GM19351 (cell line): Measurements from ENCODE around the gene KIR2DL3.
"Not testable (repeated sequence)": the region's sequence is repeated elsewhere in the genome, so short reads cannot be mapped to it uniquely, and the experiment has no call there.

Source experiments
- ATAC-seq: cut with Tn5 transposase; IDR thresholded peaks from one replicate; pipeline ENCODE4 v1.9.1; 2021; ENCODE audit warnings: mild to moderate bottlenecking, moderate library complexity; ENCODE audit not compliant: unreplicated experiment

The KIR2DL3 gene

DNA sequence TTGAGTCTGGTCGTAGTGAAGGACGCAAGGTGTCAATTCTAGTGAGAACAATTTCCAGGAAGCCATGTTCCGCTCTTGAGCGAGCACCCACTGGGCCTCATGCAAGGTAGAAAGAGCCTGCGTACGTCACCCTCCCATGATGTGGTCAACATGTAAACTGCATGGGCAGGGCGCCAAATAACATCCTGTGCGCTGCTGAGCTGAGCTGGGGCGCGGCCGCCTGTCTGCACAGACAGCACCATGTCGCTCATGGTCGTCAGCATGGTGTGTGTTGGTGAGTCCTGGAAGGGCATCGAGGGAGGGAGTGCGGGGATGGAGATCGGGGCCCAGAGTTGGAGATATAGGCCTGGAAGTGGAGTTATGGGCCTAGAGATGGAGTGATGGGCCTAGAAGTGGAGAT lies at the start of gene KIR2DL3:
Gene KIR2DL3, plus strand, starts transcription at position 208 of the 400 bp plus-strand sequence. Its CDS starts 33 bp downstream, at position 241.
- not testable (repeated sequence) for ATAC-seq

GRCh38 chr19:54691582-54692297 lies 46.6 kb upstream of the KIR2DL3 start:
- ATAC-seq, result no peak

DNA sequence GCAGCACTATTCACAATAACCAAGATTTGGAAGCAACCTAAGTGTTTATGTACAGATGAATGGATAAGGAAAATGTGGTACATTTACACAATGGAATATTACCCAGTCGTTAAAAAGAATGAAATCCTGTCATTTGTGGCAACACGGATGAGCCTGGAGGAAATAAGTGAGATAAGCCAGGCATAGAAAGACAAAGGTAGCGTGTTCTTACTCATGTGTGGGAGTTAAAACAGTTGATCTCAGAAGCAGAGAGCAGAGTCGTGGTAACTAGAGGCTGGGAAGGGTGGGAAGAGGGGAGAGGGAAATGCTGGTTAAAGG lies 46.1 kb upstream of the KIR2DL3 start:
- no peak for ATAC-seq

- ATAC-seq, result no peak
These were observed 43.7 kb upstream of the KIR2DL3 start for GRCh38 chr19:54694648-54695047.

DNA sequence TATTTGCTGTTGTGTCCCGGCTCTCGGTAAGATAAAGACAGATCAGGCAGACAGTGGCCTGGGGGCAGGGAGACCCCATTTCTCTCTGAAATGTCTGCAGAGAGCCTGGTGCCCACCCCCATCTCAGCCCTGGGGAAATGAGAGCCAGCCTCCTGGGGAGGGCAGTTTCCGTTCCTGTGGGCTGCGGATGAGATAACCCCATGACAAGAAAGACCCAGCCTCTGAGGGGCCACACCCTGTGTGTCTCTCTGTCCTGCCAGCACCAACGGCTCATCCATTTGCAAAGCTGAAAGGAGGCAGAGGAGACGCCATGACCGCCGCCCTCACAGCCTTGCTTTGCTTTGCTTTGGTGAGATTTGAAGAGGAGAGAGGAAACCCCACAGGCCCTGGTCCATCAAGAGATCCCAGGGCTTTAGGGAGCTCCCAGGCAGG lies 42.2 kb upstream of the KIR2DL3 start:
- no peak for ATAC-seq

DNA sequence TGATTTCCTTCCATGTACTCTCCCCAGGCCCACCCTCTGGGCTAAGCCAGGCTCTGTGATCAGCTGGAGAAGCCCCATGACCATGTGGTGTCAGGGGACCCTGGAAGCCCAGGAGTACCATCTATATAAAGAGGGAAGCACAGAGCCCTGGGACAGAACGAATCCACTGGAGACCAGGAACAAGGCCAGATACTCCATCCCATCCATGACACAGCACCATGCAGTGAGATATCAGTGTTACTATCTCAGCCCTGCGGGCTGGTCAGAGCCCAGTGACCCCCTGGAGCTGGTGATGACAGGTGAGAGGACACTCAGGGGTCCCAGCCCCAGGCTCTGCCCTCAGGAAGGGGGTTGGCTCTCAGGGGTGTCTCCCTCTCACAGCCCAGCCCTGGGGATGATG lies 41.5 kb upstream of the KIR2DL3 start:
- ATAC-seq, result no peak

- not testable (repeated sequence) for ATAC-seq
These were observed 40.6 kb upstream of the KIR2DL3 start for GRCh38 chr19:54697716-54698115.

GRCh38 chr19:54704928-54705327 lies 33.4 kb upstream of the KIR2DL3 start:
- no peak for ATAC-seq

GRCh38 chr19:54707962-54708361 lies 30.4 kb upstream of the KIR2DL3 start:
- no peak for ATAC-seq

DNA sequence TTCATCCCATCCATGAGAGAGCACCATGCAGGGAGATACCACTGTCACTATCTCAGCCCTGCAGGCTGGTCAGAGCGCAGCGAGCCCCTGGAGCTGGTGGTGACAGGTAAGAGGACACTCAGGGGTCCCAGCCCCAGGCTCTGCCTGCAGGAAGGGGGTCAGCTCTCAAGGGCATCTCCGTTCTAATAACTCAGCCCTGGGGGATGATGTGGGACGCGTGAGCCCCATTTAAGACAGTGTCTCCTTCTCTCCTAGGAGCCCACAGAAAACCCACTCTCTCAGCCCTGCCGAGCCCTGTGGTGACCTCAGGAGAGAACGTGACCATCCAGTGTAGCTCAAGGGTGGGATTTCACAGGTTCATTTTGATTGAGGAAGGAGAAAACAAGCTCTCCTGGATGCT lies 29.5 kb upstream of the KIR2DL3 start:
- no peak for ATAC-seq

- ATAC-seq, result no peak
These were observed 28.9 kb upstream of the KIR2DL3 start for GRCh38 chr19:54709212-54709948.

DNA sequence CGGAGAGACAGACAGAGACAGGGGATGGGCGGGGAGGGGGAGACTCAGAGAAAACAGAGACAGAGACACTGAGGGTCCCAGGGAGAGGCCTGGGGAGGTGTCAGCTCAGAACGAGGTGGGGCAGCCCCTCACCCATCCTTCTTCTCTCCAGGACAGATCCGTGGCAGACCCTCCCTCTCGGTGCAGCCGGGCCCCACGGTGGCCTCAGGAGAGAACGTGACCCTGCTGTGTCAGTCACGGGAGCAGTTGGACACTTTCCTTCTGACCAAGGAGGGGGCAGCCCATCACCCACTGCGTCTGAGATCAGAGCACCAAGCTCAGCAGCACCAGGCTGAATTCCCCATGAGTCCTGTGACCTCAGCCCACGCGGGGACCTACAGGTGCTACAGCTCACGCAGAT lies 28.4 kb upstream of the KIR2DL3 start:
- not testable (repeated sequence) for ATAC-seq

GRCh38 chr19:54724142-54724541 lies 14.2 kb upstream of the KIR2DL3 start, which contains the start of gene KIR3DL3:
KIR3DL3 (plus strand) TSS chr19:54724442; CDS start chr19:54724497, 55 bp downstream.
- ATAC-seq, result no peak

DNA sequence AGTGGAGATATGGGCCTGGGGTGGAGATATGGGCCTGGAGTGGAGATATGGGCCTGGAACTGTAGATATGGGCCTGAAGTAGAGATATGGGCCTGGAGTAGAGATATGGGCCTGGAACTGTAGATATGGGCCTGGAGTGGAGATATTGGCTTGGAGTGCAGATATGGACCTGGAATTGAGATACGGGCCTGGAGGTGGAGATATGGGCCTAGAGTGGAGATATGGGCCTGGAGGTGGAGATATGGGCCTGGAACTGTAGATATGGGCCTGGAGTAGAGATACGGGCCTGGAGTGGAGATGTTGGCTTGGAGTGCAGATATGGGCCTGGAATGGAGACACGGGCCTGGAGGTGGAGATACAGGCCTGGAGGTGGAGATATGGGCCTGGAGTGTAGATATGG lies 13.7 kb upstream of the KIR2DL3 start:
- ATAC-seq, result no peak

DNA sequence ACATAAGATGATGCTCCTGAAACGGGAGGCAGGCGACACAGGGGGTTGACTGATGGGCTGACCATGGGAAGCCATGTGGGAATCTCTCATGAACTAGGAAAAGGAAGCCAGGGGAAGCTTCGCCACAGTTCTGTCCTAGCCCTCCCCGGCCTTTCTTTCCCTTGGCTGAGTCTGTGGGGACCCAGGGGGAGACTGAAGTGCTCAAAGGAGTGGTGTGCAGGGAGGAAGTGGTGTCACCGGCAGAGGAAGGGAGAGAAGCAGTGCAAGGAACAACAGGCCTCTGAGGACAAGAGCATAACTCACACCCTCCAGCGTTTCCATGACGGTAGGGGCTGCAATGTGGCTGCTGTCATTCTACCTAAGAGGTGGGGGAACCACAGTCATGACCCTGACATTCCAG lies 13.0 kb upstream of the KIR2DL3 start:
- no peak for ATAC-seq

GRCh38 chr19:54727562-54727961 lies 10.8 kb upstream of the KIR2DL3 start:
- no peak for ATAC-seq

DNA sequence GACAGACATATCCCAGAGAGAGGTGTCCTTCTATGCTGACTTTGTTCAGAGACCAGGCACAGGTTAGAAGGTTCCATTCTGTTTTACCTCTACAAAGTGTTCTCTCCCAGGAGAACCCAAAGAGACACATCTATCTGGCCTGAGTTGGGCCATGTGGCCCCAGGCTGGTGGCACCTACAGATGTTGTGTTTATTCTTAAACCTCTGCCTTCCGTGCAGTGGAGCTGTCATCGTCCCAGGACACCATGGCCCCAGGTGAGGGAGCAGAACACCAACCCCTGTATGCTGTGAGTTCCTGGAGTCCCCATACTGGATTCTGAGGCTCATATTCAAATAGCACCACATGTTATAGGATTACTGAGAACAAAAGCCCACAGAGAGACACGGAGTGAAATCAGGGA lies 10.1 kb upstream of the KIR2DL3 start:
- no peak for ATAC-seq

DNA sequence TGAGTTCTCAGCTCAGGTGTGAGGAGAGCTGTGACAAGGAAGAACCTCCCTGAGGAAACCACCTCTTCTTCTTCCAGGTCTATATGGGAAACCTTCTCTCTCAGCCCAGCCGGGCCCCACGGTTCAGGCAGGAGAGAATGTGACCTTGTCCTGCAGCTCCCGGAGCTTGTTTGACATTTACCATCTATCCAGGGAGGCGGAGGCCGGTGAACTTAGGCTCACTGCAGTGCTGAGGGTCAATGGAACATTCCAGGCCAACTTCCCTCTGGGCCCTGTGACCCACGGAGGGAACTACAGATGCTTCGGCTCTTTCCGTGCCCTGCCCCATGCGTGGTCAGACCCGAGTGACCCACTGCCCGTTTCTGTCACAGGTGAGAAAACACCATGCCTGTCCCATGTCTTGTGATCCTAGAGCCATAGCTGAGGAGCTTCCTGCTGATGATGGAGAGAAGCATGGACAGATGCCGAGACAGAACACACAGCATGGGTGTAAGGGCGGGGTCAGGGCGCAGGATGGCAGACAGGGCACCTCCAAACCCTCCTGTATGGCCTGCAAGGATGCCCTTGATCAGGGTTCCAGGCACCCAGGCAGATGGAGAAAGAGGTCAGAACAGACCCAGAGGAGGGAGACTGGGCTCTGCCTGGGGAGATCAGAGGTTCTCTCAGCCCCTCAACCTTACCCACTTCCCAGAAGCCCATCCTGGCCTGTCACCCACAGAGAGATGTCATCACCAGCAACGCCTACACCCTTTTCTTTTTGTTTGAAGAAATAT lies 8.7 kb upstream of the KIR2DL3 start:
- ATAC-seq, result no peak

GRCh38 chr19:54731191-54731590 lies 7.1 kb upstream of the KIR2DL3 start:
- ATAC-seq, result no peak

DNA sequence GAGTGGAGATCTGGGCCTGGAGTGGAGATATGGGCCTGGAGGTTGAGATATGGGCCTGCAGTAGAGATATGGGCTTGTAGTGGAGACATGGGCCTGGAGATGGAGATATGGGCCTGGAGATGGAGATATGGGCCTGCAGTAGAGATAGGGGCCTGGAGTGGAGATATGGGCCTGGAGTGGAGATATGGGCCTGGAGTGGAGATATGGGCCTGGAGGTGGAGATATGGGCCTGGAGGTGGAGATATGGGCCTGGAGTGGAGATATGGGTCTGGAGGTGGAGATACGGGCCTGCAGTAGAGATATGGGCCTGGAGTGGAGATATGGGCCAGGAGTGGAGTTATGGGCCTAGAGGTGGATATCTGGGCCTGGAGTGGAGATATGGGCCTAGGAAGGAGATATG lies 402 bp downstream of the KIR2DL3 start:
- no peak for ATAC-seq

DNA sequence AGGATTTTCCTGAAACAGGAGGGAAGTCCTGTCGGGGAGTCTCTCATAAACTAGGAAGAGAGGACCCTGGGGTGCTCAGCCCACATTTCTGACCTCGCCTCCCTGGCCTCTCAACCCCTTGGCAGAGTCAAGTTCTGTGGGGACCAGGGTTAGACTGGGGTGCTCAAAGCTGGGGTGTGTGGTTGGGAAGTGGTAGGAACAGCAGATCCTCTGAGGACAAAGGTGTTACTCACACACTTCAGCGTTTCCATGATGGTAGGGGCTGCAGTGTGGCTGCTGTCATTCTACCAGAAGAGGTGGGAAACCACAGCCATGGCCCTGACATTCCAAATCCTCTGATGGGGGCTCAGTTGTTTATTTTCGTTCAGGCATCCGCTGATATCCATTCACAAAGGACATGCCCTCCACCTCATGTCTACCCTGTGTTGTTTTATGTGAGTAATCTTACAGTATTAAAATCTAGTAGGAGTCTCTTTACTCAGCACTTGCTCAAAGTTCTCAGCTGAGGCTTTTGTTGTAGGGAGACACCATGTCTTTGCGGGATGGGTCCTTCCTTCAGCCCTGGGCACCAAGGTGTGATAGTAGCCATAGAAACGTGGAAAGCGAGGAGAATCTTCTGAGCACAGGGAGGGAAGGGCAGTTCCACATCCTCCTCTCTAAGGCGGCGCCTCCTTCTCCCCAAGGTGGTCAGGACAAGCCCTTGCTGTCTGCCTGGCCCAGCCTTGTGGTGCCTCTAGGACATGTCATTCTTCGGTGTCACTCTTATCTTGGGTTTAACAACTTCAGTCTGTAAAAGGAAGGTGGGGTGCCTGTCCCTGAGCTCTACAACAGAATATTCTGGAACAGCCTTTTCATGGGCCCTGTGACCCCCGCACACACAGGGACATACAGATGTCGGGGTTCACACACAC lies 1.5 kb downstream of the KIR2DL3 start:
- no peak for ATAC-seq
